ENCODE data around the gene GSG1L.

Gene GSG1L

DNA sequence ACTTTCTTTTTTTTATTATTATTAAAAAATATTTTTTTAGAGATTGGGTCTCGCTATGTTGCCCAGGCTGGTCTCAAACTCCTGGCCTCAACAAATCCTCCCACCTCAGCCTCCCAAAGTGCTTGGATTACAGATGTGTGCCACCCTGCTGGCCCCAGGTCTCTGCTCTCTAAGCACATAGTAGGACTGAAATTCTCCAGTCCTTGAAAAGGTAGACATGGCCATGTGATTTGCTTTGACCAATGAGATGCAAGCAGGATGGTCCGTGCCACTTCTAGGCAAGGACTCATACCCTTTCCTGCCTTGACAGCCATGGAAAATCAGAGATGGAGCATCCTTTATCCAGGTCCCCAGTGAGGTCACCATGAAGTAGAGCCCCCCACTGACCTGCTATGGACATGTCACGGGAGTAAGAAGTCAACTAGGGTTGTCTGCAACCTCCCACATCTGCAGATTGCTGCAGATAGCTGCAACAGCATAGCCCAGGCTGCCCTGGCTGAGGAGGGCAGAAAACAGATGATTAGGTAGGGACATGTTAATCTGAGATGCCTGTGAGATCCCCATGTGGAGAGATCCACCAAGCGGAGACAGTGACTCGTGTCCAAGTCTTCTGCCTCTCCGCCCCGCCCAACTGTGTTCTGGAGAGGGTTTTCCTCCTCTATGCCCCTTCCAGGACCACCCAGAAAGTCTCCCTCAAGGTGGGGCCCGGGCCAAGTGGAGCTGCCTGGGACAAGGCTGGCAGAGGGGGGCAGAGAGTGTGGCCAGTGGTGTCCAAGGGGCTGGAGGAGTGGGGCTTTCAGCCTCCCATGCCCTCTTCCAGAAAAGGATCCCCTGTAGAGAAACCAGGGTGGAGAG lies 11.0 kb downstream of the GSG1L start:
- no peak for TF ChIP-seq CTCF (IDR thresholded peaks at IDR 0.05; ENCODE audit: low read depth, low read length)
- DNase-seq (ENCODE audit: extremely low read depth, low read depth) = no peak

- TF ChIP-seq CTCF (IDR thresholded peaks at IDR 0.05; ENCODE audit: low read depth, low read length) = no peak
- no peak for DNase-seq (ENCODE audit: extremely low read depth, low read depth)
These were observed 12.0 kb downstream of the GSG1L start for GRCh38 chr16:28051486-28051885.

DNA sequence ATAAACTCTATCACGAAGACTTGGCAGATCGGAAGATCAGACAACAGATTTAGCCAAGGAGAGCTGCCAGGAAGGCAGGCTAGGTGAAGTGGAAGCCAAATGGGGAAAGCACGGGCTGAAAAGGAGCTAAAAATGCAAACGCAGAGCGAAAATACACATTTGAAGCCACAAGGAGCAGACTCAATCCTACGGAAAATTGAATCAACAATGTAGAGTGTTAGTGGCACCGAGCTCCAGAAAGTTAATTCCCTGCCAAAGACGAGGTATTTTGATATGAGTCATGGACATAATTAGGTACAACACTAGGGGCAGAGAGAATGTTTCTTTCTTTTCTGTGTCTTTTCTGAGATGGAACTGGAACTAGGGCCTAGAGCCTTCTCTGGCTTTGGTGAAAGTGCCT lies 20.7 kb downstream of the GSG1L start:
- no peak for TF ChIP-seq CTCF (IDR thresholded peaks at IDR 0.05; ENCODE audit: low read depth, low read length)
- DNase-seq (ENCODE audit: extremely low read depth, low read depth) = peak; percentile 11

- DNase-seq (ENCODE audit: extremely low read depth, low read depth) = no peak
- no peak for TF ChIP-seq CTCF (IDR thresholded peaks at IDR 0.05; ENCODE audit: low read depth, low read length)
These were observed 21.9 kb downstream of the GSG1L start for GRCh38 chr16:28041615-28042014.

GRCh38 chr16:28040039-28040438 lies 23.5 kb downstream of the GSG1L start:
- TF ChIP-seq CTCF (IDR thresholded peaks at IDR 0.05; ENCODE audit: low read depth, low read length) = no peak

GRCh38 chr16:28039493-28039892 lies 24.0 kb downstream of the GSG1L start:
- TF ChIP-seq CTCF (IDR thresholded peaks at IDR 0.05; ENCODE audit: low read depth, low read length) = no peak
- DNase-seq (ENCODE audit: extremely low read depth, low read depth) = no peak

More at GRCh38 chr16:28040039-28040438, 23.5 kb downstream of the GSG1L start:
- no peak for DNase-seq (ENCODE audit: extremely low read depth, low read depth)

DNA sequence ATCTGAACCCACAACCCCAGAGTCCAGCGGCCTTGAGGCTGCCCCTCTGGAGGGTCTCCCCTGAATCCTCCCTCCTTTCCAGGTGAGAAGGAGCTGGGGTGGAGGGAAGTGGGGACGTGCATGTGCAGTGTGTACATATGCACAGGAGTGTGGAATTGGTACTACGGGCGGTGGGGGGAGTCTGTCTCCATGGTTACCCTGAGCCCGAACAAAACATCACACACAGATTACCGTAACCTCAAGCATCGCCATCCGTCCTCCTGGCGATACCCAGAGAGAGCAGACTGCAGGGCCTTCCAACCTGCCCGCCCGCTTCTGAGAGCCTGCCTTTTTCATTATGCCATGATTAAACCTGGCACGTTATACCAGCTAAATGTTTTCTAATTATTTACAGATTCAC lies 25.1 kb downstream of the GSG1L start:
- TF ChIP-seq CTCF (IDR thresholded peaks at IDR 0.05; ENCODE audit: low read depth, low read length) = no peak
- DNase-seq (ENCODE audit: extremely low read depth, low read depth) = no peak

Measured in AG09319 (cell line).